ENCODE data around the gene C6orf89.

C6orf89 gene

DNA sequence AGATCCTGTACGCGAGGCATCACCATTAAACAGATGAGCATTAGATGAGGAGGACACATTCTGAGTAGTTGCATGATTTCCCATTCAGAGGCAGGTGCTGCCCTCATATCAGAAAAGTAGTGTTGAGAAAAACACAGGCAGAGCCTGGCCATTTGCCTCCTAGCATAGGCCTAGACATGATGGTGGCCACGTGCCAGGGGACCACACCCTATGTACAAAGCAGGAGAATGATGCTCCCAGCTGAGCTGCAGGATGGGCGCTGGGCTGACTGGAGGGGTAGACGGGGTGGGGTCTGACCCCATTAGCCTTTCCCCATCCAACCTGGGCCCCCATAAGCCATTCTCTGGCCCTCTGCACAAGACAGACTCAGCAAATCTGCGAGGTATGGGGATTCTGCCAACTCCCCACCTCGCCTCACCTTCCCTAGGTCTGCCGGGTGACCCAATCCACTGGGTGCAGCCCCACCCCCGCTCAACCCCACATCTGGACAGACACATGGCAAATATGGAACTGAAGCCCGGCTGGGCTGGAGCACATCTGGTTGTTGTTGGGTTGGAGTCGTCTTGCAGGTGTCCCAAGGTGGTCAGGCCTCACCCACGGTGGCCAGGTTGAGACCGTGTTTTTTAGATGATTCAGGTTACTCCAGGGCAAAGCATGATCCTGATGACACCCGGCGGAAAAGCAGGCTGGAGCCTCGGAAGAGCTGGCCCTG lies 82.7 kb downstream of the C6orf89 start:
- H3K4me2 ChIP-seq = no peak overlapping the region
- no peaks in the 10 kb centered on the region for H3K27me3 ChIP-seq (ENCODE audit: insufficient read depth, low read depth)
- H3K4me3 ChIP-seq (IDR thresholded peaks at IDR 0.05; ENCODE audit: insufficient read depth, low read depth, low read length) = no peak overlapping the region
- H3K36me3 ChIP-seq (ENCODE audit: insufficient read depth) = no peaks in the 10 kb centered on the region; the same call in 1 of the 2 replicates
- H3K9ac ChIP-seq = no peak overlapping the region
- no peak overlapping the region for H3K27ac ChIP-seq
- TF ChIP-seq, protein P1, sequence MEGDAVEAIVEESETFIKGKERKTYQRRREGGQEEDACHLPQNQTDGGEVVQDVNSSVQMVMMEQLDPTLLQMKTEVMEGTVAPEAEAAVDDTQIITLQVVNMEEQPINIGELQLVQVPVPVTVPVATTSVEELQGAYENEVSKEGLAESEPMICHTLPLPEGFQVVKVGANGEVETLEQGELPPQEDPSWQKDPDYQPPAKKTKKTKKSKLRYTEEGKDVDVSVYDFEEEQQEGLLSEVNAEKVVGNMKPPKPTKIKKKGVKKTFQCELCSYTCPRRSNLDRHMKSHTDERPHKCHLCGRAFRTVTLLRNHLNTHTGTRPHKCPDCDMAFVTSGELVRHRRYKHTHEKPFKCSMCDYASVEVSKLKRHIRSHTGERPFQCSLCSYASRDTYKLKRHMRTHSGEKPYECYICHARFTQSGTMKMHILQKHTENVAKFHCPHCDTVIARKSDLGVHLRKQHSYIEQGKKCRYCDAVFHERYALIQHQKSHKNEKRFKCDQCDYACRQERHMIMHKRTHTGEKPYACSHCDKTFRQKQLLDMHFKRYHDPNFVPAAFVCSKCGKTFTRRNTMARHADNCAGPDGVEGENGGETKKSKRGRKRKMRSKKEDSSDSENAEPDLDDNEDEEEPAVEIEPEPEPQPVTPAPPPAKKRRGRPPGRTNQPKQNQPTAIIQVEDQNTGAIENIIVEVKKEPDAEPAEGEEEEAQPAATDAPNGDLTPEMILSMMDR (conservative IDR thresholded peaks at IDR 0.05; ENCODE audit: low read depth, low read length) = no peak
- H2AFZ ChIP-seq (ENCODE audit: low read depth) = no peak overlapping the region
- H3K4me1 ChIP-seq (ENCODE audit: low read depth, poor library complexity, severe bottlenecking) = peaks cover 6% of the 10 kb centered on the region
- H3K79me2 ChIP-seq (ENCODE audit: insufficient read depth, low read depth) = no peaks in the 10 kb centered on the region
- H4K20me1 ChIP-seq (ENCODE audit: insufficient read depth) = no peaks in the 10 kb centered on the region

DNA sequence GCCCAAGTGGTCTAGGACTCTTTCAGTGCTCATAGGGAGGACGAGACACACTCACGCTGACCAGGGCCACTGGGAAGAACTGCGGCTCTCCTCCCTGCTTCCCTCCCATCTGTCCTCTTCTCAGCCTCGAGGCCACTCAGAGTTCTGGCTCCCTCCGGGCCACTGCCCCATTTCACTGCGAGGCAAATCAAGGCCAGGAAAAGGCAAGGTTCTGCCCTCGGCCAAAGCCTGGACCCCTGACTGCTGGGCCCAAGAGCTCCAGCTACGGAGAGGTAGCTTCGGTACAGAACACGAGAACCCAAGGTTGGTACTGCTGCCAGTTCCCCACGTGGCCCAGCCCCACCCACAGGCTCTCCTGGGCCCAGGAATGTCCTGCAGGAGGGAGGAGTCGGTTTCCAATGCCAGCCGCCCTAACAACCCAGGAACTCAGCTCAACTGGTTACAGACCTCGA lies 83.5 kb downstream of the C6orf89 start:
- no peaks in the 10 kb centered on the region for H3K27me3 ChIP-seq (ENCODE audit: insufficient read depth, low read depth)
- TF ChIP-seq, protein P1 (conservative IDR thresholded peaks at IDR 0.05; ENCODE audit: low read depth, low read length) = no peak
- no peak overlapping the region for H3K9ac ChIP-seq
- H3K4me3 ChIP-seq (IDR thresholded peaks at IDR 0.05; ENCODE audit: insufficient read depth, low read depth, low read length) = no peak overlapping the region
- no peak overlapping the region for H2AFZ ChIP-seq (ENCODE audit: low read depth)
- peaks cover 2% of the 10 kb centered on the region; the same call in 1 of the 2 replicates for H3K36me3 ChIP-seq (ENCODE audit: insufficient read depth)
- H3K4me1 ChIP-seq (ENCODE audit: low read depth, poor library complexity, severe bottlenecking) = no peaks in the 10 kb centered on the region
- H4K20me1 ChIP-seq (ENCODE audit: insufficient read depth) = no peaks in the 10 kb centered on the region
- H3K27ac ChIP-seq = no peak overlapping the region
- no peak overlapping the region for H3K4me2 ChIP-seq
- no peaks in the 10 kb centered on the region for H3K79me2 ChIP-seq (ENCODE audit: insufficient read depth, low read depth)

DNA sequence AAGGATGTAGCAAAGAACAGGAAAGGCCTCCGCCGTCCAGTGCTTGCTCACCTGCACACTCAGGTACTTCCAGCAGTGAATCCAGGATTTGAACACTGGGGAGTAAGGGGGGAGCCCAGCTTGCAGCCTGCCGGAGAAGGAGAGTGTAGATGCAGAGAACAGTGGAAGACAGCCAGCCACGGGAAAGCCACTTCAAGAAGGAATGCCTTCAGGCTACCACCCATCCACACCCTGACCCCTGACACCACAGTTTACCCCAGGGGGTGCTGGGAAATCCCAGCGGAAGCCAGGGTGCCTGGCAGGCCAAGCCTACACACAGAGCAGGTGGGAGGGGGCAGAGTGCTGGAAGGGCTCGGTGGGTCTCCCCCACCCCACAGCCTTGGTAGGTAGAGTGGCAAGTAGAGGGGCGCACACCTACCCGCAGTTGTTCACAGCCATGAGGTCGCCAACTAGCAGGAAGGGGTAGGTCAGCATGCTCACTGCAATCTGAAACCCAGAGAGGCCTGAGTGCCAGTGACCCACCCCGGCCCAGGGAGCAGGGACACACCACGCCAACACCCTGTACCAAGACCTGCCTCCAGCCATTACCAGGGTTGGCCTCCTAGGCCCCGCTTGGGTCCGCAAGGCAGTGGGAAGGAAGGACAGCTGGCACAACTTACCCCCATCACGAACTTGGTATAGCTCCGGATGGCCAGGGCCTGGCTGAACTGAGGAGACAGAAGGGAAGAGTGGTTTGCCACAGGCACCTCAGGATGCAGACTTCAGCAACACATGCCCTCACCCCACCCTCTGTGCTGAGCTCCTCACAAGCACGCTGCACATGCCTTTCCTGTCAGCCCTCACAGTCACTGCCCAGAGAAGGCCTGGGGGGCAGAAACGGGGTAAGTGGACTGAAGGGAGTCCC lies 84.5 kb downstream of the C6orf89 start:
- Histone ChIP-seq H3K9ac (no peak overlapping the region), H3K36me3 (ENCODE audit: insufficient read depth) (peaks cover 9% of the 10 kb centered on the region; the same call in 1 of the 2 replicates), H3K79me2 (ENCODE audit: insufficient read depth, low read depth) (no peaks in the 10 kb centered on the region), H2AFZ (ENCODE audit: low read depth) (no peak overlapping the region), H3K4me3 (IDR thresholded peaks at IDR 0.05; ENCODE audit: insufficient read depth, low read depth, low read length) (no peak overlapping the region), H3K27me3 (ENCODE audit: insufficient read depth, low read depth) (no peaks in the 10 kb centered on the region), H4K20me1 (ENCODE audit: insufficient read depth) (no peaks in the 10 kb centered on the region), H3K4me1 (ENCODE audit: low read depth, poor library complexity, severe bottlenecking) (no peaks in the 10 kb centered on the region), H3K4me2 (no peak overlapping the region), H3K27ac (no peak overlapping the region)
- TF ChIP-seq, protein P1 (conservative IDR thresholded peaks at IDR 0.05; ENCODE audit: low read depth, low read length) = no peak

DNA sequence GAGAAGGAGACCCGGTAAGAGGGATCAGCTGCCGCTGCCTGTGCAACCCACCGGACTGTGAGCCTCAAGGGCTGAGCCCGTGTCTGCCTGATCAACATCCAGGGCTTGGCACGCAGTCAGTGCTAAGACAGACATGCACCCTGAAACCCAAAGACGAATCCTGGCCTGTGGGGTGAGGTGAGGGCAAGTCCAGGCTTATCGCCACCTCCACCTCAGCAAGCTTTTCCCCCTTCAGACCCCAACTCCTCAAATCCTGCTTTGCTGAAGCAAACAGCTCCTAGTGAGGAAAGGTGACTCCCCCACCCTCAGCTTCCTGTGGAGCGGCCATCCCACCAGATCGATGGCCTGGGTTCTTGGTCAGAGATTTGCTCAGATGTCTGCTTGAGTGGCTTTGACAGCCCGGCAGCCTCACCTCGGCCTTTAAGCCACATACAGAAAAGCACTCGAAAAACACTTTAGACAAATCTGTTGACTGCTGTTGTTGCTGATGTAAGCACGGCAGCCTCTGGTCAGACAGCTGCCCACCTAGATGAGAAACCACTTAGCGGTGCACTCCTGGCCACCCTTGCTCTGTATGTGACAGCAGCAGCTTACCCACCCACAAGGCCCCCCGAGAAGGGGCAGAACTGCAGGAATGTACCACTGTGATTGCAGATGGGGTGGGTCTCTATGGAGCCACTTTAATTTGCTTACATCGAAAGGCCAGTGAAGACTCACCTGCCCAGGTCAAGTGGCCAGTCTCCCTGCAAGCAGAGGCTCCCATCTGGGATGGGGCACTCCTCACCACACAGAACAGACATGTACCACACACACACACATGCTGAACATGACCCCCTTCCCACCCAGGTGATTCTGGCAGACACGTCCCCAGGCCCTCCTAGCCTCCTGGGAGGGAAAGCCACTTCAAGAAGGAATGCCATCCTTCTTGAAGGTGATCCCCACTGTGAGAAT lies 85.4 kb downstream of the C6orf89 start:
- Histone ChIP-seq H3K36me3 (ENCODE audit: insufficient read depth) (peaks cover 9% of the 10 kb centered on the region; the same call in 1 of the 2 replicates), H3K27me3 (ENCODE audit: insufficient read depth, low read depth) (no peaks in the 10 kb centered on the region), H3K4me3 (IDR thresholded peaks at IDR 0.05; ENCODE audit: insufficient read depth, low read depth, low read length) (no peak overlapping the region), H3K27ac (no peak overlapping the region), H4K20me1 (ENCODE audit: insufficient read depth) (no peaks in the 10 kb centered on the region), H3K9ac (no peak overlapping the region), H2AFZ (ENCODE audit: low read depth) (no peak overlapping the region), H3K79me2 (ENCODE audit: insufficient read depth, low read depth) (no peaks in the 10 kb centered on the region), H3K4me1 (ENCODE audit: low read depth, poor library complexity, severe bottlenecking) (no peaks in the 10 kb centered on the region), H3K4me2 (no peak overlapping the region)
- TF ChIP-seq, protein P1 (conservative IDR thresholded peaks at IDR 0.05; ENCODE audit: low read depth, low read length) = no peak
